GM19395 (cell line): ENCODE results near the gene PDE4D.
"Not testable (repeated sequence)": the region's sequence is repeated elsewhere in the genome, so short reads cannot be mapped to it uniquely, and the experiment has no call there.

Experiments used
- ATAC-seq: cut with Tn5 transposase; IDR thresholded peaks from one replicate; pipeline ENCODE4 v1.9.1; 2021; ENCODE audit warnings: mild to moderate bottlenecking, moderate library complexity; ENCODE audit not compliant: unreplicated experiment

Gene PDE4D

DNA sequence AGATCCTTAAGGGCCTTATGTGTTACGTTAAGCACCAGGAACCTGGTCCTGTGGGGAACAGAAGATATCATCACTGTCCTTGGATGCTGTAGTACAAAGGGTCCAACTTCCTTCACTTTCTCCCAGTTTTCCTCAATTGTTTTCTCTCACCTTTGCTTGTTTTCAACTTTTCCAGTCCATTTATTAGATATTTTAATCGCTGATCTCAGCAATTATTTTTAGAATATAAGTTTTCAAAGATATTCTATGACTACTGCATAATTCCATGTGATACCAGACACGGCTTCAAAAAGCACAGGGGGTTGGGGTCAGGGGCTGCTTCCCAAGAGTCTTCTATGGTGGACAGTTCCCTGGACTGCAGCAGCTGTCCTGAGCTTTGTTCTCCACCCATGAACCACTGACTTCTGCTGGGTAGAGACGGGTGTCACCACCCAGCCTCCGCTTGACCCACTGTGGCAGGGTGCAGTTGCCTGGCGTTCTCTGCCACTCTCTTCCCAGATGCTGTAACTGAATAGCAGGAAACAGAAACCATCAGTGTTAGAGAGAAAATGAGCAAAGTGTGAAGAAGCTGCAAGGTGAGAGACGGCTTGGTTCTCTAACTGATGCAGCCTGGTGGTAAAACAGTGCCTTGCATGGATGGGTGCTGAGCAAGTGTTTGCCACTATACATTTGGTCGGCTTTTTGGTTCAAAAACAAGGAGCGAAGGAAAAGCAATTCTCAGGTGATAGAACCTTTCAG is 927.7 kb downstream of the PDE4D start:
- no peak for ATAC-seq

DNA sequence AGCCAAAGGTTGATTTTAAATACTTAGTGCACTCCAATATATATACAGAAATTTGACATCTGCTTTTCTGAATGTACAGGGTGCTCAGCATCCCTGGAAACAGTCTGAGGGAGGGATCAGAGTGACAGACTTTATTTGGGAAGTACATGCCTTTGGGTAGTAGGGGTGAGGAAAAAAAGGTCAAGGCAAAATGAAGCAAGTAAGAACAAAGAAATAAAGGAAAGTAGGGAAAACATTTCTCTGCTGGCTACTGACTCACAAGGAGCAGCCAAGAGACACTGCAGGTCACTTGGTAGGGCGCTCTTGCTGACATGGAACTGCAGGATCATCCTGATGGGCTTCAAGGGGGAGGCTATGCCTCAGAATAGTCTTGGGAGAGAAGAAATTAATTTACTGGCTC is 929.7 kb downstream of the PDE4D start:
- ATAC-seq, result no peak

DNA sequence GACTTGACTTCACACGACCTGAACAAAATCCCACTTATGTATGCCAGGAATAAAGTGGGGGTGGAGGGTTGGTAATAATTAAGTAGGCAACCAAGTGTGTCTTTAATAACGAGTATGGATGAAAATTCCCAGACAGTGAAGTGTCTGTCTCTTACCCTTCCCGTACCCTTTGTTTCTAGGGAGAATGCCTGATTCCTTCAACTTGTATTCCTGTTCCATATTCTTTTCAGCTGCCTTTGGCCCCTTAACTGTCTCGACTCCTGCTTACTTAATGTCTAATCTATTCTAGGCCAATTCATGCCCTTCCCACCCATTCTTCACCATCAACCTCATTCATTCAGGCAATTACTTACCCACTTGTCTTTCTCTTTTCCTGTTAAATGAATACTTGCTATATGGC is 930.2 kb downstream of the PDE4D start:
- ATAC-seq, result no peak

DNA sequence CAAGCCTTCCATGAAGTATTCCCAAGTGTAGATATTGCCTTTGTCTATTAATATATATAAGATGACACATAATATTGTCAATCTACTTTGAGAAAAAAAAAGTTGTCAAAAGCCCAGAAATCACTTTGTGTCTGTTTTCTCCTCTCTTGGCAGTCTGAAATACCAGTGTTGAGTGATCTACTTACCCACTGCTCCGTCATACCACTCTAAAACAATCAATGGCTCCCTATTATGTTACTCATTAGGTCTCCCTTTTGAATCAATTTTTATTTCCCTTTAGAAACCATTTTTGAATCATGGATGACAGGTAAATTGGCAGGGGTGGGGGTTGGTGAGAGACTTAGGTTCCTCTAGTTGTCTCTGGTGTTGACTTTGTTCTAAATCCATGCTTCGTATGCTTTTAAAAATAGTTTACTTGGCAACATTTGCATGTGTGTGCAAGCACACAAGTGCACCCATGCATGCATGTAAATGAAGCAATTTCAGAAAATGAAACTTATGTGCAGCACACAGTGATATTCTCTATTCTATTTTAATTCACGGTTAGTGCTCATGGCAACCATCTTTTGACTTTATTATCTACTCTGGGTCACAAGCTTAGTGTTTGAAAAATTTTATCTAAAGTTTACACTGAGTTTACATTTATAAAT is 931.8 kb downstream of the PDE4D start:
- no peak for ATAC-seq

DNA sequence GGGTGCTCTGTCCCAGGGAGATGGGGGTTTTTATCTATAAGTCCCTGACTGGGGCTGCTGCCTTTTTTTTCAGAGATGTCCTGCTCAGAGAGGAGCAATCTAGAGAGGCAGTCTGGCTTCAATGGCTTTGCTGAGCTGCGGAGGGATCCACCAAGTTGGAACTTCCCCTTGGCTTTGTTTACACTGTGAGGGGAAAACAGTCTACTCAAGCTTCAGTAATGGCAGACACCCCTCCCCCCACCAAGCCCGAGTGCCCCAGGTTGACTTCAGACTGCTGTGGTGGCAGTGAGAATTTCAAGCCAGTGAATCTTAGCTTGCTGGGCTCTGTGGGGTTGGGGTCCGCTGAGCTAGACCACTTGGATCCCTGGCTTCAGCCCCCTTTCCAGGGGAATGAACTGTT is 934.8 kb downstream of the PDE4D start:
- ATAC-seq, result no peak

DNA sequence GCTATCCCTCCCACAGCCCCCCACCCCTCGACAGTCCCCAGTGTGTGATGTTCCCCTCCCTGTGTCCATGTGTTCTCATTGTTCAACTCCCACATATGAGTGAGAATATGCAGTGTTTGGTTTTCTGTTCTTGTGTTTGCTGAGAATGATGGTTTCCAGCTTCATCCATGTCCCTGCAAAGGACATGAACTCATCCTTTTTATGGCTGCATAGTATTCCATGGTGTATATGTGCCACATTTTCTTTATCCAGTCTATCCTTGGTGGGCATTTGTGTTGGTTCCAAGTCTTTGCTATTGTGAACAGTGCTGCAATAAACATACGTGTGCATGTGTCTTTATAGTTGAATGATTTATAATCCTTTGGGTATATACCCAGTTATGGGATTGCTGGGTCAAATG is 940.3 kb downstream of the PDE4D start:
- ATAC-seq, result not testable (repeated sequence)

DNA sequence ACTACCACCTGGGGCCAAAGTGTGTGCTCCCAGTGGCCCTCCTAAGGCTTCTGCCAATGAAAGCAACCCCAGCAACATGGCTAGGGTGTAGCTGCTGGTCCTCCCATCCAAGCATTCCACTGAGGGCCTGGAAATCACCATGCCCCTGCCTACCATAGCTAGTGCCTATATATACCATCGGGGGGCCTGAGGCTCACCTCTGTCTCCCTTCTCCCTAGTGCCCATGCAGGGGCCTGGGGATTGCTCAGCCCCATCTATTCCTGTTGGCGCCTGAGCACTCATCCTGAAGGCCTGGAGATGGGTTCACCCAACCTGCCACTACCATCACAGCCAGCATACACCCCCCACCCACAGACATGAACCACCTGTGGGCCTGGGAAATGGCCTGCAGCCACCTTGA is 943.3 kb downstream of the PDE4D start:
- ATAC-seq, result no peak

DNA sequence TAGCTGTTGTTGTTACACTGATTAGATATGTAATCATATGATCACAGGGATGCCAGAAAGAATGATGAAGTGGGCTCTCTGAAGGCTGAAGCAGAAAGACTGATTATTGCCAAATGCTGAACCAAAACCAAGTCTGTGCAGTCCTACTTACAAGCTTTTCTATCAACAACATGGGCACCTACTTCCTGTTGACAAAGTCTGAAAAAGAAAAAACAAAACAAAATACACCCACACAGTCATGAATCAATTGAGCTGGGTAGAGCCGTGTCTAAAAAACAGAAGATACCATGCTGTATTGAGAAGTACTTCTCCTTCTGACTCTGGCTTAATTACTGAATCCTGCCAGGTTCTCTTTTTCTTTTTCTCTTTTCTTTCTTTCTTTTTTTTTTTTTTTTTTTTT is 947.3 kb downstream of the PDE4D start:
- ATAC-seq, result no peak

DNA sequence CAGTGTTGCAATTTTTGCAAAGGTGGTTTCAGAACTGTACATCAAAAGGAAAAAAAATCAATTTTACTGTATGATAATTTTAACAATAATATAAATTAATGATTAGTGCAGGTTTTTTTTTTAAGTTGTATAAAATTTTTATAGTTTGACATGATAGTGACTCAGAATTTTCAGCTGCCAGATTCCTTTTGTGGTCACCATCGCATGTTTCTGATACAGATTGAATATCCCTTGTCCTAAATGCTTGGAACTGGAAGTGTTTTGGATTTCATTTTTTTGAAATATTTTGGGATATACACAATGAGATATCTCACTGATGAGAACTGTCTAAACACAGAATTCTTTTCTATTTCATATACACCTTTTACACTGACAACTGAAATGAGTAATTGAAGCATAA is 949.3 kb downstream of the PDE4D start:
- no peak for ATAC-seq

DNA sequence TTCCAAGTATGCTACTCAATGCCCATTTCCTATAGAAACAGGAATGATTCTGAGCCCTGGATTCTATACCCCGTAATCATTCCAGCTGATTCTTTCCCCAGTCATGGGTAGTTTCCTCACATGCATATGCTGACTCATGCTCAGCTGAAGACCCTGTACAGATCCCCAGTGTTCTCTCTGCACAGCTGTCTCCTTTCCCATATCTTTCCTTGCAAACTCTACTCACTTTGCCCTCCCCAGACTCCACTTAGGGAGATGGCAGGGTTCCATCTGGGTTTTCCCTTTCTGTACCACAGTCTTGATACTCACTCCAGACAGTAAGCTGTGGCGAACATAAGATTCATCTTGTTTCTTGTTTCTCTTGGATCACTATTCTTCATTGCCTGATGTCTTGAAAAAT is 953.1 kb downstream of the PDE4D start:
- ATAC-seq, result no peak

DNA sequence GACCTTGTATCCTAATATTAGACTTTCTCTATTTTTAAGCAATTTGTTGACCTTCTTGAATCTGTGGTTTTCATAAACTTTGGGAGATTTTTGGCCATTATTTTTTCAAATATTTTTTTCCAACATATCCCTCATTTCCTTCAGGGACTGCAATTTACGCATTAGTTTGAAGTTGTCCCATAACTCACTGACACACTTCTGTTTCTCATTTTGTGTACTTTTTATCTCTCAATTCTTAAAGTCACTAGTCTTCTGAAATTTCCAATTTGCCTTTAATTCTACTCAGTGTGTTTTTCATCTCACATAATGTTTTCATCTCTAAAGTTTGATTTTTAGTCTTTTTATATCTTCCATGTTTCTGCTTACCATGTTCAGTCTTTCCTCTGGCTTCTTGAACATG is 953.9 kb downstream of the PDE4D start:
- ATAC-seq, result no peak

DNA sequence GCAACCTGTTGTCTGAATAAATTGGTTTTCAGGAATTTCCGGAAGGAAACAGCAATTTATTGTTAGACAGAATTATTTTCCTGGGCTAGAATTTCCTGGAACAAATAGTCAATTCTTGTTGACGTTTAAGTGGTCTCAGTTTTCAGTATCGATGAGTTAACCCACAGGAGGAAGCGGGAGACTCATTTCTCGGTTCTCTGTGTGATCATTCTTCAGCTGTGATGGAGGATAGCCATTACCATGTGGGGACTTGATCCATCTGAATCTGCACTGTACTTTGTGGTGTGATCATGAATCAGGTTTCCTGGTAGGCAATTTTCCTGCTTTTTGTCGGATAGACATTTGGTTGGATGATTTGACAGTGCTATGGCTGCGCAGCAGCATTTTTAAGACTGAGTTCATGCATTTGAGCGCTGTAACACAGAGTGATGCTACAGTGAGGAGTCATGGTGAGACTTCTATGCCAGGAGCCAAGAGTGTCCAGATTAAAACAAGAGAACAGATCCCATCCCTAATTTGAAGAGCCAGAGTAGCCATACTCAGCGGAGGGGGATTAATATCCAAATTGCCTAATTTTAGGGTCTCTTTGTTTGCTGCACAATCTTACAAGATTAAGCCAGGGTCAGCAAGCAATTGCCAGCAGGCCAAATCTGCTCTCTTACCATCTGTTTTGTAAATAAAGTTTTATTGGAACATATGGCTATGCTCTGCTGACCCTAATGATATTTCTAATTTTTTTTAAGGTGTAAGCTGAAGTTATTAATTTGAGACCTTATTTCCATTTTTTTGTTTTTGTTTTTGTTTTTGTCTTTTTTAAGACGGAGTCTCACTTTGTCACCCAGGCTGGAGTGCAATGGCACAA is 954.7 kb downstream of the PDE4D start:
- ATAC-seq, result no peak

DNA sequence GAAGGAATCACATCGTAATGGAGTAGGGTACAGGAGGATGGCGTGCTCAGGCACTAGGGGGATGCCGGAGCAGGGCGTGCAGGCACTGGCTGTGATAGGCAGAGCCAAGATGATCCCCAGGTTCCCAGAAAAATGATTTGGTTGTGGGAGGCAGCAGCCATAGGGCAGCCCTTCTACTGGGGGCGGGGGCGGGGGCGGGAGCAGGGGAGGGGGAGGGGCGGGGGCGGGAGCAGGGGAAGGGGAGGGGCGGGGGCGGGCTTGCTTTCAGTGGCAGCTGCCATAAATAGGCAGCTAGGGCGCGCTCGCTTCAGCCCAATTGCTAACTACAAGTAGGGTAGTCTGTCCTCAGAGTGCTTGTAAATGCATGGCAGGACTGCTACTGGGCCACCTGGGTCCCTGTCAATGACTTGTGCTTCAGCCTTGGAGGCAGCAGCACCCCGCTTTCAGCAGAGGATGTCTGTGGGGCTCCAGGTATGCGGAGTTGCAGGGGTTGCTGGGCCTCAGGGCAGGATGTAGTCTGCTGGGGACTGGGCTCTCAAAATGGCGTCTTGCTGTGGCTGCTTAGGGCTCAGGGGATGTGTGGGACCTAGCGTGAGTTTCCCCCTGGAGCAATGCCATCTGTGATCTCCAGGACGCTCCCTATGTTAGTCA is 956.4 kb downstream of the PDE4D start:
- ATAC-seq, result no peak

DNA sequence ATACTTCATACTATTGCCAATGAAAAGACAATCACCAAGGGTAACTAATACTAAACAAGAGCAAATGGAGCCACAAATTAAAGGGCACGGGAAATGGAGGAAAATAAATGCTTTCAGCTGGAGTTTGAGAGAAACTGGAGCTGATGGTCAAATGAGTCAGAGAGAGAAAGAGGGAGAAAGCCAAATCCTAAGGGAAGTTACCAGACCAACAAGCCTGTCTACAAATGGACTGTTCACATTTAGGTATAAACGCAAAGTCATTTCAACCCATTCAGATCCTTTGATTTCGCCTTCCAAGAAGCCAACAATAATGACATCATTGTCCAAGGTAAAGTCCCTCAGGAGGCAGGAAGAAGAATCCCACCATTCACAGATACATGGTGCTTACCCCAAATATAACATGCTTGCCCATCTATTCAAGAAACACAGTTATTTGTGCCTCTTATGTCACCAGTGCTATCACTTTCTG is 958.9 kb downstream of the PDE4D start:
- ATAC-seq, result no peak

DNA sequence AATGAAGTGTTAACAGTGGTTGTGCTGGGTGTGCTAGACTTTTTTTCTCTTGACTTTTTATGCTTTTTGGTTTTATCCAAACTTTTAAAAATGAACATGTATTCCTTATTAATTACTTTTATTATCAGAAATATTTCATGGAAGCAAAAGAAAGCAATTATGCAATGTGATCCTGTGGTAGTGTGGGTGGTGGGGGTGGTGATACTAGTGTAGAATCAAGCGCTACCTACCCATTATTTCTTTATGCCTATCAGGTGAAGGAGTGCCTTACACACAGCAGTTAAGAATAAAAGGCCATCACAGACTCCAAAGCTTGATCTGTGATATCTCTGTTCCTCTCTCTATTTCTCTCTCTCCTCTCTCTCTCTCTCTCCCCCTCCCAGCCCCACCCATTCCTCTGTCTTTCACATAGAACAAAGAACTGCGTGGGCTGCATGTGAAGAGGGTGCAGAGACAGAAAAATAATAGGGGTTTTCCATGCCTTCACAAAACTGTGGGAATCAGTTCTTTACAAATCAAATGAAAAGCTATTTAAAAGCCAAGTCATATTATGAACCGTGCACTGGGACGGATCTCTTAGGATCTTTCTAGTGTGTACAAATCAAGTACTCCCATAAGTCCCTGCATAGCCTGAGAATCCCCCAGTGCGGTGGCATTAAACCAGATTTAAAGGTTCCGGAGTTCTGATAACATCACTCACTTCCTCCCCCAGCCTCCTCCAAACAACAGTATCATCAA is 959.5 kb downstream of the PDE4D start:
- ATAC-seq, result no peak

DNA sequence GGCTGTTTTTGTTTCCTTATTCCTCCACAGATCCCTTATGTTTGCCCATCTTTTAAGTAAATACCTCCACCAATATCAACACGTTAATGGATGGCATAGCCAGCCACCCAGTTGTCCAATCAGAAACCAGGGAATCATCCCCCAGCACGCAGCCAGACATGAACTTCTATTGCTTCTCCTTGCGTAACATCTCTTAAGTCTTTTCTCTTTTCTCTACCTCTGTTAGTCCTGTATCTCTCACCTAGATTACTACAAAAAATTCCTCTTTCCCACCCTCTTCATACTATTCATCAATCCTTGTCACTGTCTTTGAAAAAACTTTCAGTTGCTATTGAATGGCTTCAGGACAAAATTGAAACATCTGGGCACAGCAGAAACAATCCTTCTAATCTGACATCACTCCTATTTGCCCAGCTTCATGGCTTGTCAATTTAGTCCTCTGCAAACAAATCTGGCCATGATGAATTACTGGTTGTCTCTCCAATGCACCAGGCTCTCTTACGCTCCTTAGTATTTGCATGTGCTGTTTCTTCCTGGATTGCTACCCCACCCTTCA is 961.4 kb downstream of the PDE4D start:
- no peak for ATAC-seq

DNA sequence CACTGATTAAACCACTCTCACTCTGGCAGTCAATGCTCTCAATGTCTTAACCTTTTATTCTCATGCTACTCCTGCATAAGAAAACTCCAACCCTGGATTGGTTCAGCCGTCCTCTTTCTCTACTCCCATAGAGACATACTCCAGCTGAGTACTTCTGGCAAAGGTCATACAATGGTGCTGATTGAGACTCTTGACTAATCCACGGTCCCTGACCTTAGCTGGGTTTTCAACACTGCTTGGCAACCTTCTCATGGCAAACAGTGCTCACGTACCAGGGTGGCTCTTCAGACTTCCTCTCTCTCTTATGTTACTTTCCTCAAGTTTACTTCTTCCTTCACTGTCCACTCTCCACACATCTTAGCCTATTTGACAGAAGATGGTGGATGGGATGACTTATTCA is 963.0 kb downstream of the PDE4D start:
- ATAC-seq, result no peak

DNA sequence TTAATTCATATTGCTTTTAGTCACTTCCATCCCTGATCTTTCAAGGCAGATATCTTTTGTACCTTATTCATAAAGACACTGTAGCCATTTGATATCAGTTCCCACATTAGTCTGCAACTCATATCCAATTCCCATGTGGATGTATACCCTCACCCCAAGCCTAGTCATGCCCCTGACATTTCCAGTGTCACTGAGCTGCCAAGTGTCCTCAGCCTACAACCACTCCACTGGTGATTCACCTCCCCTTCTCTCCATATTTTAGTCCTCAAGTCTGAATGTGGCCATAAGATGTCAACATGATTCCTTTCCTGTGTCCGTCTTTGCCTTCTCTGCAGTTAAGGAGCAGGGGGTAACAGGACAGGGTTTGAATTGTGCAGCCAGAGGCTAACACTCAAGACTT is 963.8 kb downstream of the PDE4D start:
- ATAC-seq, result no peak

DNA sequence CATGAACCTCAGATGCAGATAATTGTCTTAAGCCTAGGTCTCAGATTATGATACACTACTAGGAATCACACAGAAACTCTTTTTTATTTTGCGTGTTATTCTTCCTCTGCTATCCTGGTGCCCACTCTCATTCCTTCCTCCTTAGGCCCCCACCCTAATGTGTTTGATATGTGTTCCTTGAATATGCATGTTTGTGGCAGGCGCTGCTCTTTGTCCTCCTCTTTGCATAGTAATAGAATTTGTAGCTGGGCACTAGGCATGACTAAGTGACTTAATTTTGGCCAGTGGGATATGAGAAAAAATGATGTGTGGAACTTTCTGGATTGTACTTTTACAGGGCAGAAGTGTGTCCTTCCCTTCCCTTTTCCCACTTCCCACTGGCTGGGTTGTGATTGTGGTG is 965.6 kb downstream of the PDE4D start:
- no peak for ATAC-seq

DNA sequence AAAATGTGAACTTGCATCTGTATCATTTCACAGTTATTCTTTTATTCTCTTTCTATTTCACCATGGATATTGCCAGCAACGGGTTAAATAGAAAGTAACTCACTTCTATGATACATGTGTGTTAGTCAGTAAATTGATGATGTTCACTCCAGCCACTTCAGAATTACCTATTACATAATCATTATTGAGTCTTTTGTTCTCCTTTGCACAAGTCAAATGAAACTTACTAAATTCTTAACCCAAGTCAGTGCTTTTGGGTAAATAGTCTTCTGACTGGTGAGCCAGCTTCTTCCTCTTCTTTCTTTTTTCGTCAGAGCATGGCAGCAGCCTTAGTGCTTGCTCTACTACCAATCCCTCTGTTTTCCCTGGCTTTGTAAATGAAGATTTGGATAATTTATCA is 966.3 kb downstream of the PDE4D start:
- ATAC-seq, result no peak
